GM15510 (cell line): ENCODE measurements around the gene UBE3B.

Experiments used
- POLR2A ChIP-seq: IDR thresholded peaks from 3 replicates; pipeline ENCODE4 v1.6.1; 2011; ENCODE audit warnings: borderline replicate concordance; ENCODE audit not compliant: insufficient read length; ENCODE audit errors: extremely low read depth

The UBE3B gene

DNA sequence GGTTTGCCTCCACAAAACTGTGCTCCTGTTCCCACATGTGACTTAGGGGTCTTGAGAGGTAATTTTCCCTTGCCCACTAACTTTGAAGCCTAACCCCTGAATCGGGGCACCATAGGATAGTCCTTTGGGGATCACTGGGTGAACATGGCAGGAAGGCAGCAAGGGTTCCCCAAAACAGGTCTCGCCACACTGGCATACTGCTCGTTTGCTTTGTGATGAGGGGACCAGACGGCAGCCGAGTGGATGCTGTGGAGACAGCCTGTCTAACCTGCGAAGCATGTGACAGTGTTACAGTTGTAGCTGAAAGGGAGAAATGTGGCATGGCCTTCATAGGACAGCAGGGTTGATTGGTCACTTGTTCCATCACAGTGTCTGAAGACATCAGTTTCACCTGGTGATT, 42.4 kb downstream of the UBE3B start:
- TF ChIP-seq POLR2A: no peak

DNA sequence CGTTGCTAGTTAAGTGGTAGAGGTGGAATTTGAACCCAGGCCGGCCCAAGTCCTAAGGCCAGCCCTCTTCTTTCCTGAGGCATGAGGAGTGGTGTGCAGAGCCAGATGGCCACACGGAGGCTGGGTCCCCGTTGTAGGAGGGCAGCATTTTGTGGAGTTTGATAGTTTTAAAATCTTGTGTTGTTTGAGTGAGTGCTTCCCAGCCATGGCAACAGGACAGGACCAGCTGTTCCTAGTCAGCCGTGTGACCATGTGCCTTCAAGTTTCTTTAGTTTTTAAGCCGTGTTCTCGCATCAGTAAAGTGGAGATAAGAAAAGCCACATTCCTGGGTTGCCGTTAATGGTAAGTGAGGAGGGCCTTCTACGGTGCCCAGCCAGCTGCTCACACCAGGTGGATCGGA, 44.4 kb downstream of the UBE3B start:
- TF ChIP-seq POLR2A: no peak

DNA sequence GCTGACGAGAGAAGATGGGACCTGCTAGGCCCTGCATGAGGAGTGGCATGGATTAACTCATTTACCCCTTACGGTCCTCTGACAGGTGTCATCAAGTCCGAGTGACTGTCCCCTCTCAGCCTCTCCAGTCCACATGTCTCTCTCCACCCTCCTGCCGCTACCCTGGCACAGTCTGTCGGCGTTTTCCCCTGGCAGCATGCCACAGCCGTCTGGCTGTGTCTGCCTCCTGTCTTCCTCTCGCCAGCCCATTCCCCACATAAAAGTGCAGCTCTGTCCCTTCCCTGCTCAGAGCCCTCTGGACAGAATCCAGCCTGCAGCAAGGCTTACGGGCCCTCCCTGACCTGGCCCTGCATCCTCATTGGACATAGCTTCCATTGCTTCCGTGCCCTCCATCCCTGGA, 45.6 kb downstream of the UBE3B start:
- no peak for TF ChIP-seq POLR2A

DNA sequence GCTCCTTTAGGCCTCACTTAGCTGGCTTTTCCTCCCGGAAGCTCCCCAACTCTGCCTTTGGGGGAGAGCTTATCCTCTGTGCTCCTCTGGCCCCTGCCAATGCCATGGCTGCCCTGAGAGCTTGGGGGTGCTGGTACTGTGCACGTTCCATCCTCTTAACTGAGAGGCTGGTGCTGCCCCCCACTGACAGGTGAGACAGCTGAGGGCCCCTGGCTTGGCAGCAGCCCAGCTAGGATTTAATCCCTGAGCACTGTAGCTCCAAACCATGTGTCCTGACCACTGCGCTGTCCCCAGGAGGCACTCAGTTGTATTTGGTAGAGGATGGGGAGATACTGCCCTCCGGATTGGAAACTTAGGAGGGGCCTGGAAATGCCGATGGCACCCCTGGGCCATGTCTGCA, 46.1 kb downstream of the UBE3B start:
- no peak for TF ChIP-seq POLR2A

DNA sequence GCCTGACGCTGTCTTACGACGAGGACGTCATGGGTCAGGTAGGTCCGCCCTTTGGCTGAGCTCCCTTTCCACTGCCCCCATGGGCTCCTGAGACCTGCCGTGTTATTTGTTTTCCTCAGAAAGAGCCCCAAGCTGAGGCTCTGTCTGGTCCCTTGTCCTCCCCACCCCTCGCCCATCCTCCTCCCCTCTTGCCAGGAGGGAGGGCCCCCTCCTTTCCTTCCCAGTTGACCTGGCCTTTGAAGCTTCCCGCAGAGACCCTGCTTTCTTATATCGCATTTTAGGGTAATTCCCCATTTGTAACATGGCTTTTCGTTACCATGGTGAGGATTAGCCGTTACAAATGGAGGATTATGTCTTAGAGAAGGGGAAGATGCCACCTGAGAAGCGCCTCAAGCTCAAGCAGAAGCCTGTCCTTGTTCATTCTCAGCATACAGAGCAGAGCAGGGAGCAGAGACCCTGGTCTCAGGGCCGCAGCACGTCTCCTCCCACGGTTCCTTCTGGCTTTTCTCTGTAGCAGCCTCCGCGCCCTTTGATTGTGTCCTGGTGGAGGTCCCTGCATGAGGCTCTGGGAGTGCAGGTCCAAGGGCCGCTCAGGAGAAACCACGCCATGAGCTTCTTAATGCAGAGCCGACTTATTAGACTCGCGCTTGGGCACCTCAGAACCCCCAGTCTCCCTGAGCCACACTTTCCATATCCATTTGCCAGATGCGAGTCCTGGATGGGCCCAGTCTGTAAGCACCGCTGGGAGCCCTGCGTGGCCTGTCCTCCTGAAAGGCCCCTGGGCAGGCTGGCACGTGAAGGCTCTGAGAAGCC, 47.2 kb downstream of the UBE3B start:
- no peak for TF ChIP-seq POLR2A

DNA sequence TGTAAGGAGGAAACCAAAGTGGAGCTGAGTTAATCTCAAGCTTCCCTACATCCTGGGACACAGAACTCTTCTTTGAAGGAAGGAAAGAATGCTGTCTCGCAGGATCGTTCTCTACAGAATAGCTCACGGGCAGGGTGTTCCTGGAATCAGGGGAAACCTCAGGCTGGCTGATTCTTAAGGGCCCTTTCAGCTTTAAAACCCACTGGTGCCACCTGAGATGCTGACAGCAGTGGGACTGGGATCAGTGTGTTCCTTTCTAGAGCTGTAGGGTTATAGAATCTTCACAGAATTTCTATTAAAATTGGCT, 47.8 kb downstream of the UBE3B start:
- no peak for TF ChIP-seq POLR2A

DNA sequence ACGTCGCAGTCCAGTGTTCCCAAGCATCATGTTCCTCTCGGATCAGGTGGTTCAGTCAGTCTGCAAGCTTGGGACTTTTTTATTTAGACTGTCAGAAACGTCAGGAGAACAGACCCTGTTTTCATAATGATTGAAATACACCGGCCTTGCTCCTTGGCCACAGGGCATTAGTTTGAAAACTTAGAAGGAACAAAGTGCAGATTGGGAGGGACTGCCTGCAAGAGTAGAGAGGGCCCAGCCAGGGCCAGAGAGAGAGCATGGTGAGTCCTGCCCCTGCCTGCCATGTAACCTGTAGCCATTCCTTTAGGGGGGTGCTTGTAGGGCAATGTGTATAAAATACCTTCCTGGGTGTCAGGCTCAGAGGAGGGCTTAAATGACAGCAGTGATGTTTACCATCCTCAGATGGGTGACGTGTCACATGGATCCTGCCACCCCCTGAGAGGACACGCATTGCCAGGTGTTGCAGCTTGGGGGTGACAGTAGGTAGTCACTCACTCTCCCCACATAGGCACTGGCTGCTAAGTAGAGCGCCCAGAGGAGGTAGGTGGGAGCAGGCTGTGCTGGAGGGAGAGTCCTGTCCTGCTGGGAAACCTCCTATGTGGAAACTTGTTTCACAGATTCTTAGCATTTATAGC, 50.2 kb downstream of the UBE3B start:
- TF ChIP-seq POLR2A: no peak

DNA sequence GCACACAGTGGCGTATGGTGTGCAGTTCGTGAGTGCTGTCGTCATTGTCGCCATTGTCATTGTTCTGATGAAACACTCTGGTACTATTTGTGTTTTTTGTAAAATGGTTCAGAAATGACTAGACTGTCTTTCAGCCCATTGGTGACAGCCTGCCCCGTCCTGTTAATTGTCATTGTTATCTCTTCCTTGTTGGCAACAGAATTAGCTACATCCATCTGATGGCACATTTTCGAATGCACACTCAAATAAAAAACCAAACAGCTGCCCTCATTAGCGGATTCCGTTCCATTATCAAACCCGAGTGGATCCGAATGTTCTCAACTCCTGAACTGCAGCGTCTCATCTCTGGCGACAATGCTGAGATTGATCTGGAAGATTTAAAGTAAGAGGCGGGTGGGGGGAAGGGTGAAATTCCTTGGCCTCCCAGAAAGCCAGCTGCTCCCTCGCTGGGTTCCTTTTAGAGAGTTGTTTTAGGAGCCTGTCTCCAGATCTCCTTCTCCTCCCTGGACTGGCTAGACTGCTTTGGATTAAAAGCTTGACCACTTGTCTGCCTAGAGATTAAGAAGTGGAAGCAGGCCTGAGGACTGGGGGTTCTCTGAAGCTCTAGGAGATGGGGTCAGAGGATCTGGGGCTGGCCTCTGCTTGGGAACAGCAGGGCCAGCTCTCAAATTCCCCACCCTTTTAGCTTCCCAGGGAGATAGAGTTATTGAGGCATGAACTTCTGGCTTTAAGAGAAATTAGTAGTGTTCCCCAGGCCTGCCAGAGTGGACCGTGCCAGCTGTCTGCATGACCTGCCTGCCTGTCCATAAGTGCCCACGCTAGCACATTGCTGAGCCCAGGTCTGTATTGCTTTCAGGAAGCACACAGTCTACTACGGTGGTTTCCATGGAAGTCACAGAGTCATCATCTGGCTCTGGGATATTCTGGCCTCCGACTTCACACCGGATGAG, 52.5 kb downstream of the UBE3B start:
- TF ChIP-seq POLR2A: no peak

DNA sequence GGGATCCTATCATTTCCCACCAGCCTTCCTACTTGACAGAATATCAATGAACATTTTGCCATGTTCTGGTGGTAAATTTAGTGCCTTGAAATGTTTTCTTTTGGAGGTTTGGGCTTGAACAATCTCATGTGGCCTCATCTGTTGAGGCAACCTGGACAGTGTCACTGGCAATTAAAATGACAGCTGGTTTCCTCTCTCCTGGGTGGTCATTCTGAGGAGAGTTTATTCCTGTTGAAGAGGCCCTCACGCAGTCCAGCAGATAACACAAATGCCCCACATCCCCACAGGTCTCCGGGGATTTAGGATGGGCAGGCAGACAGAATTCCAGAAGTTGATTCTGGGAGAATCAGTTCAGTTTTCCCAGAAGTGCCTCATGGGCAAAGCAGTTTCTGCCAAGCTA, 54.0 kb downstream of the UBE3B start:
- TF ChIP-seq POLR2A: no peak

DNA sequence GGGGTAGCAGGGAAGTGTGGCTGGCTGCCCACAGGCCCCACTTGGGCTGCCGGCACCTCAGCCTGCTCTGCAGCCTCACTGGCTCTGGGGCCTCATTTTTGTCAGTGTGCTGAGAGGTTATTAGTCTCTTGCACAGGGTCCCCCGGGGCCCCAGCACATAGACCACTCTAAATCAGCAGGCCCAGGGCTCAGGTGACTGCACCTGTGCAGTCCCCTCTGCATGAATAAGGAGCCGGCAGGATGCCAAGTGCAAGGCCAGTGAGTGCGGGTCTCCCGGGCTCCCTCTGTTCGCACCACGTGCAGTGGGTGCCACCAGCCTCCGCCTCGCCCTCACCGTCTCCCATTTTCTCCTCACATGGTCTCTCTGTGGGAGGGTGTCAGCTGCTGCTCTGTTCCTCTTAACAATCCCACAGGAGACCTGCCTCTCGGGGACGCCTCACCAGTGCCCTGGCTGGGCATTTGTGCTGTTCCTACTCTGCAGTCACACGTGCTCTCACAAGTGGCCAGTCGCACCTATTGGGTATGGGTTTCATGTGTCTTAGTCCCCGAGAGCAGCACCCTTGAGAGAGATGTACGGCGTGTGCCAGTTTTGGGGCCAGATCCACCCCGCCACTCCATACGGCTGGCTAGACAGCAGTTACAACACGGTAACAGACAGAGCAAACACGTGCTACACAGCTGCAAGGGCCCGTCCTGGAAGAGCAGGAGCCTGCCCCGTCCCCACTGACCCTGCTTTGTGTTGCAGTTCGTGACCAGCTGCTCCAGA, 55.5 kb downstream of the UBE3B start:
- TF ChIP-seq POLR2A: no peak

DNA sequence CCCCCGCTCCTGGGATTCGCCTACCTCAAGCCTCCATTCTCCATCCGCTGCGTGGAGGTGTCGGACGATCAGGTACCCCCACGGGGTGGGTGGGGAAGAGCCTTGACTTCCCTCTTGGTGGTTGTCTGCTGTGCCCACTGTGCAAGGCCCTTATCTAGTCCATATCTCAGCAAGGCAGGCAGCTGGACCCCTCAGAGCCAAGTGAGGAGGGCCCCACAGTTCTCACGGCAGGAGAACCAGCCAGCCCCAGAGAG, 56.0 kb downstream of the UBE3B start:
- no peak for TF ChIP-seq POLR2A

DNA sequence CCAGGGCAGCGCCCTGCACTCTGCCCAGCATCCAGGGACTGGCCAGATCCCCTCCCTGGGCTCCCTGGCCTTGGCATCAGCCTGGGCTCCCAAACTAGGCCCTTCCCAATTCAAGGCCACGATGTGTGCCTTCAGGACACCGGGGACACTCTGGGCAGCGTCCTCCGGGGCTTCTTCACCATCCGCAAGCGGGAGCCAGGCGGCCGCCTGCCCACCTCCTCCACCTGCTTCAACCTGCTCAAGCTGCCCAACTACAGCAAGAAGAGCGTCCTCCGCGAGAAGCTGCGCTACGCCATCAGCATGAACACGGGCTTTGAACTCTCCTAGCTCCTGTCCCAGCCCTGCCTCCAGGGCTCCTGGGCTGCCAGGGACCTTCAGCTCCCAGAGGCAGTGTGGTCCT, 57.0 kb downstream of the UBE3B start:
- TF ChIP-seq POLR2A: no peak

DNA sequence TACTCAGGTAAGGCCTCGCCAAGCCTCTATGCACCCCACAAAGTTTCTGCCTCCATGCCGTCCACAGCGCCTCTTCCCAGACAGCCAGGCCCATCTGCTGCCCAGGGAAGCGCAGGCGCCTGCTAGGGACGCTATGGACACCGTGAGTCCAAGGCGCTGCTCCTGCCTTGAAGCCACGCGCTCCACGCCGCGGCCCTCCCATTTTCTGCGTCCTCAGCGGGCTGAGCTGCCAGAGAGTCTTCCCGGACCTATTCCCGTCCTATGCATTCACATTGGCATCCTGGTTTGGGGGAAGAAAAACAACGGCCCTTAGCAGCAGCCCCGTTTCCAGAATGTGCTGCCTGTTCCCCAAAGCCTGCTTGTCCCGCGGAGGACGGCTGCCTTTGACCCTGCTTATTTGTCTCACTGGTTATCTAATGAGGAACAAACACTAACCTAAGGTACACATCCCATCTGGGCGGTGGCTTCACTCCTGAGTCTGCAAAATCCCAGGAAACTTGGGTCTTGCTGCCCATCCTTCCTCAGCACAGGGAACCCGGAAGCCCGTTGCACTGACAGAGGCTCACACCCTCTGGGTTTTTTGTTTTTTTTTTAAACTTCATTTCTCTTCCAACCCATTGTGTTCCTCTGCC, 57.9 kb downstream of the UBE3B start:
- TF ChIP-seq POLR2A: no peak

DNA sequence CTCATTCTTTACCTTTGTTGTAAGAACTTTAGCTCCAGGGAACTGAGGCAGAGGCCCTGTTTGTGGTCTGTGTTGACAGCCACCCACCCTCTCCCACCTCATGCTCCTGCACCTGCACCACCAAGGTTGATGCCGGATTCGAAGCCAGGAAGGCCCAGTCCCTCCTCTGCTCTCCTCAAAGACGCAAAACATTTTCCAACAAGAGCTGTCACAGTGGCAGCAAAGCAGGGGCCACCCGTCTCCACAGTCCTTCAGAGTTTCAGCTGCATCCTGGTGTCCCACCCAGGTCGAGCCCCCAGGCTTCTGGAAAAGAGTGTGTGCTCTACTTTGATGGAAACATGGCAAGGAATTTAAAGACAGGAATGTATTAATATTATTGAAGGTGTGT, 58.4 kb downstream of the UBE3B start:
- TF ChIP-seq POLR2A: no peak

DNA sequence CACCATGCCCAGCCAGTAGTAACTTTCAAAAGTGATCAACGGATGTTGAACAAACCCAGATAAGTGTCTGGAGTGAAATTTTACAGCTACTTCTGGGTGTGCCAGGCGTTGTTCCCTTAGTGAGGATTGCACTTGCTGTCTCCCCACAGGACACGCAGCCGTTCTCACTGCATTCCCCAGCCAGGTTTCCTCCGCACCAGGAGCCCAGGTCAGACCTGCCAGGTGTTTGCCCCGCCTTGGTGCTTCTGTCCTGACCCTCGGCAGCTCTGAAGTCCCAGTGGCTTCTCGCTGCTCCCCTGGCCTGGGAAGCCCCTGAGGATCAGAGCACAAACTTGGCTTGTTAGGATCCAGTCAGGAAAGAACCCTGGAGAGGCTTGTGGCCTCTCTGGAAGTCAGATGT, 59.7 kb downstream of the UBE3B start:
- TF ChIP-seq POLR2A: no peak

DNA sequence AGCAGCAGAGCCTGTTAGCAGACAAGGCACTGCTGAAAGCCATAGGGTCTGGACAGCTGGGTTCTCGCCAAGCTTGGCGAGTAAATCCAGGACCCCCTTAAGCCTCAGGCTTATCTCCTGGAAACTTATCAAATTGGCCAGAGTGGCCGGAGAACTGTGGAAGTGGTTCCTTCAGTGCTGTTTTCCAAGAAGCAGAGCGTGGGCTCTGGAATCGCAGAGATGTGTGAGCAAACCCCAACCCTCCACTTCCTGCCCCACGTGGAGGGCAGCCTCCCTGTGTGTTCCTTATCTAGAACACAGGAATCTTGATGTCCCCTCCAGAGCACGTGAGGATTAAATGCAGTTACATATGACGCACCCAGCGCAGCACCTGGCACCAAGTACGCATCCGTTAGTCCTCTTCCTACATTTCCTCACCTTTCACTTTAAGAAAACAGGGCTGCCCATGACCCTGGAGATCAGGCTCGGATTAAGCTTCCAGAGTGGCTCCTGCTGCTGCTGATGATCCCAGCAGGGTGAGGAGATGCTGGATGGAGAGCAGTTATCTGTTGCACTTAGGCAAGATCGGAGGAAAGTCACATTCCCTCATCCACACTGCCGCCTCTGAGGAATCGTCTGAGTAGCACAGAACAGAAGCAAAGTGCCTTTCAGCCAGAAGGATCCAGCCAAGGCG, 60.9 kb downstream of the UBE3B start:
- TF ChIP-seq POLR2A: no peak
